GM12891 (cell line): ENCODE data around the gene POU6F2.

Experiments
- POLR2AphosphoS5 ChIP-seq: IDR thresholded peaks from 2 replicates; pipeline ENCODE4 v1.6.1; 2011; ENCODE audit warnings: low read depth, low read length, control low read depth
- SPI1 ChIP-seq: IDR thresholded peaks from 2 replicates; pipeline ENCODE4 v1.6.1; 2011; ENCODE audit warnings: low read depth, low read length, control low read depth

DNA sequence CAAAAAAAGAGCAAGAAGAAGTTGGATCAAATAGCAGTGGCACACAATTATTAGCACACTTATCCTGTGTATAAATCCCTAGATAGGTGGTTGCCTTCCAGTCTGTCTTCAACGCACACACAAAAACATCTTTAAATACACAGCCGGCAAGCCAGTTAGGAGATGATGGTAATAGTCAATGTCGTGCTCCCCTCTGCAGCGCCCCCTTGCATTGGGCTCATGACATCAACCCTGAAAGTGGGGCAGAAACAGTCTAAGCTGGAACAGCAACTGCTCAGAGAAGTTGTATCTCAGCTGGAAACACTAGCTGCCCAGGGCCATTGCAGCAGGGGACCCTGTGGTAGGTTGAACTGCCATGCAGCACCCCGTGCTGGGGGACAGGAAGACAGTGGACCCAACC, 409.0 kb downstream of the POU6F2 start:
- TF ChIP-seq SPI1, result no peak
- no peak for TF ChIP-seq POLR2AphosphoS5
